Measurements from ENCODE around the gene IL17C. TPM values are rescaled to one million over a fixed set of nuclear protein-coding genes. Genes with fewer than 3 reads are reported as not detected.
"Not testable (repeated sequence)": the region's sequence is repeated elsewhere in the genome, so short reads cannot be mapped to it uniquely, and the experiment has no call there.

IL17C gene
- total RNA-seq, 1 donor from 2014 or later = 0.29 TPM

GRCh38 chr16:88665148-88665547 lies 26.8 kb downstream of the IL17C start:
- Histone ChIP-seq H3K36me3 (ENCODE audit: control insufficient read depth, insufficient read depth, low read length) (no peaks in the 10 kb centered on the region), H3K27me3 (ENCODE audit: control insufficient read depth, insufficient read depth, low read length) (no peaks in the 10 kb centered on the region), H3K4me3 (ENCODE audit: low read depth, low read length) (no peak overlapping the region)
- no peak for DNase-seq (ENCODE audit: low read depth)
- no peak for TF ChIP-seq CTCF (IDR thresholded peaks at IDR 0.05; ENCODE audit: insufficient read depth, low read length, poor library complexity, severe bottlenecking)

GRCh38 chr16:88665570-88665969 lies 27.2 kb downstream of the IL17C start:
- Histone ChIP-seq H3K4me3 (ENCODE audit: low read depth, low read length) (no peak overlapping the region), H3K27me3 (ENCODE audit: control insufficient read depth, insufficient read depth, low read length) (no peaks in the 10 kb centered on the region), H3K36me3 (ENCODE audit: control insufficient read depth, insufficient read depth, low read length) (no peaks in the 10 kb centered on the region)
- no peak for DNase-seq (ENCODE audit: low read depth)
- no peak for TF ChIP-seq CTCF (IDR thresholded peaks at IDR 0.05; ENCODE audit: insufficient read depth, low read length, poor library complexity, severe bottlenecking)

GRCh38 chr16:88667461-88667860 lies 29.1 kb downstream of the IL17C start:
- Histone ChIP-seq H3K36me3 (ENCODE audit: control insufficient read depth, insufficient read depth, low read length) (no peaks in the 10 kb centered on the region), H3K27me3 (ENCODE audit: control insufficient read depth, insufficient read depth, low read length) (no peaks in the 10 kb centered on the region), H3K4me3 (ENCODE audit: low read depth, low read length) (no peak overlapping the region)
- no peak for DNase-seq (ENCODE audit: low read depth)
- TF ChIP-seq CTCF (IDR thresholded peaks at IDR 0.05; ENCODE audit: insufficient read depth, low read length, poor library complexity, severe bottlenecking) = no peak

GRCh38 chr16:88669493-88669892 lies 31.1 kb downstream of the IL17C start:
- not testable (repeated sequence) for H3K36me3 ChIP-seq (ENCODE audit: control insufficient read depth, insufficient read depth, low read length); DNase-seq (ENCODE audit: low read depth); H3K27me3 ChIP-seq (ENCODE audit: control insufficient read depth, insufficient read depth, low read length); H3K4me3 ChIP-seq (ENCODE audit: low read depth, low read length)

DNA sequence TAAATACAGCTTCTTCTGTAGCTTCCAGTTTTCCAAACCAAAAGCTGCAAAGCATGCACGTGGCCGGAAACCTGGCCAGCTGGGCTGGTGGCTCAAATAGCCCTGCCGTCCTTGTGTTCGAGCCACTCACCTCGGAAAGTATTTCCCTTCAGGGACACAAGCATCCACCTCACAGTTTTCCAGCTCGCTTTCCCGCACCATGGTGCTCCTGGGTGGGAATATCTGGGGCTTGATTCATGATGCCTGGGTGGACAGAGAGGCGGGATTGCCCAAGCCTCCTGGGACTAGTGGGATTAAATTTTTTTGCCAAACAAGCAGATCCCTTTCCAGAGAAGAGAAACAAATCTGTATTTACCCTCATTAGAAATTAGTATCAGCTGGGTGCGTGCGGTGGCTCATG lies 31.6 kb downstream of the IL17C start:
- no peaks in the 10 kb centered on the region for H3K27me3 ChIP-seq (ENCODE audit: control insufficient read depth, insufficient read depth, low read length)
- H3K36me3 ChIP-seq (ENCODE audit: control insufficient read depth, insufficient read depth, low read length) = no peaks in the 10 kb centered on the region
- no peak for TF ChIP-seq CTCF (IDR thresholded peaks at IDR 0.05; ENCODE audit: insufficient read depth, low read length, poor library complexity, severe bottlenecking)
- H3K4me3 ChIP-seq (ENCODE audit: low read depth, low read length) = no peak overlapping the region
- no peak for DNase-seq (ENCODE audit: low read depth)

- Histone ChIP-seq H3K27me3 (ENCODE audit: control insufficient read depth, insufficient read depth, low read length) (no peaks in the 10 kb centered on the region), H3K4me3 (ENCODE audit: low read depth, low read length) (no peak overlapping the region), H3K36me3 (ENCODE audit: control insufficient read depth, insufficient read depth, low read length) (no peaks in the 10 kb centered on the region)
- TF ChIP-seq CTCF (IDR thresholded peaks at IDR 0.05; ENCODE audit: insufficient read depth, low read length, poor library complexity, severe bottlenecking) = no peak
- DNase-seq (ENCODE audit: low read depth) = no peak
Measured at GRCh38 chr16:88671806-88672205, 33.4 kb downstream of the IL17C start.

Data from kidney epithelial cell (primary cell).